Hematopoietic multipotent progenitor cell treated with erythropoietin and hydrocortisone succinate and interleukin-3 and kit ligand, for 6 days (in vitro differentiated cells): ENCODE data around the gene SLC20A1.
"Not testable (repeated sequence)": the region's sequence is repeated elsewhere in the genome, so short reads cannot be mapped to it uniquely, and the experiment has no call there.

Source experiments
- DNase-seq: peaks from one replicate; pipeline ENCODE4 v3.0.0-alpha.2; 2015

Gene SLC20A1

GRCh38 chr2:112646791-112647689 lies 1.3 kb downstream of the SLC20A1 start:
- DNase-seq = peak; percentile 64

- DNase-seq = no peak
These were observed 2.3 kb downstream of the SLC20A1 start for GRCh38 chr2:112648081-112648480.

- DNase-seq = no peak
These were observed 10.9 kb downstream of the SLC20A1 start for GRCh38 chr2:112656679-112657078.

- no peak for DNase-seq
These were observed 12.6 kb downstream of the SLC20A1 start for GRCh38 chr2:112658301-112658700.

- no peak for DNase-seq
These were observed 13.3 kb downstream of the SLC20A1 start for GRCh38 chr2:112658839-112659667.

- DNase-seq = no peak
These were observed 14.4 kb downstream of the SLC20A1 start for GRCh38 chr2:112660138-112660537.

GRCh38 chr2:112661656-112662305 lies 16.0 kb downstream of the SLC20A1 start:
- DNase-seq = no peak

- peak; percentile 73 for DNase-seq
These were observed 17.0 kb downstream of the SLC20A1 start for GRCh38 chr2:112662704-112663103.

GRCh38 chr2:112664689-112665088 lies 18.9 kb downstream of the SLC20A1 start:
- no peak for DNase-seq

- peak; percentile 83 for DNase-seq
These were observed 19.5 kb downstream of the SLC20A1 start for GRCh38 chr2:112665113-112665780.

GRCh38 chr2:112666761-112667122 lies 21.0 kb downstream of the SLC20A1 start:
- DNase-seq = peak; percentile 48

- DNase-seq = not testable (repeated sequence)
These were observed 21.8 kb downstream of the SLC20A1 start for GRCh38 chr2:112667540-112667939.

- no peak for DNase-seq
These were observed 23.9 kb downstream of the SLC20A1 start for GRCh38 chr2:112669667-112670066.

GRCh38 chr2:112670252-112671022 lies 24.7 kb downstream of the SLC20A1 start:
- DNase-seq = no peak

- DNase-seq = no peak
These were observed 26.1 kb downstream of the SLC20A1 start for GRCh38 chr2:112671801-112672200.

GRCh38 chr2:112673008-112673407 lies 27.3 kb downstream of the SLC20A1 start:
- DNase-seq = no peak

- peak; percentile 78 for DNase-seq
These were observed 28.5 kb downstream of the SLC20A1 start for GRCh38 chr2:112674229-112674628.

- no peak for DNase-seq
These were observed 33.7 kb downstream of the SLC20A1 start for GRCh38 chr2:112679484-112679883.

GRCh38 chr2:112680666-112681101 lies 34.9 kb downstream of the SLC20A1 start:
- DNase-seq = no peak

GRCh38 chr2:112682101-112682500 lies 36.4 kb downstream of the SLC20A1 start:
- DNase-seq = no peak

GRCh38 chr2:112683550-112684414 lies 38.0 kb downstream of the SLC20A1 start:
- peak; percentile 95 for DNase-seq
